ENCODE data around the gene BCL7C.

Gene BCL7C

DNA sequence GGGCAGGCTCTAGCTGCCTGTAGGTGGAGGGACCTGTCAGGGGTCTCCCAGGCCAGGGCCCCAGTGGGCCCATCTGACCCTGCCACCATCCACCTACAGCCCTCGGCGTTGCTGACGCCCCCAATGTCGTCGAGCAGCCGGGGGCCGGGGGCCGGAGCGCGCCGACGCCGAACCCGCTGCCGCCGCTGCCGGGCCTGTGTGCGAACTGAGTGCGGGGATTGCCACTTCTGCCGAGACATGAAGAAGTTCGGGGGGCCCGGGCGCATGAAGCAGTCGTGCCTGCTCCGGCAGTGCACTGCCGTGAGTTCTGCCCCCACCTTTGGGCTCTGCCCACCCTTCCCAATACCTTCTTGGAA, 31.7 kb upstream of the BCL7C start:
- TF ChIP-seq GATA3 (IDR thresholded peaks at IDR 0.05; ENCODE audit: low read depth, low read length) (no peak), GATA2 (IDR thresholded peaks at IDR 0.05; ENCODE audit: low read depth, low read length) (no peak)

DNA sequence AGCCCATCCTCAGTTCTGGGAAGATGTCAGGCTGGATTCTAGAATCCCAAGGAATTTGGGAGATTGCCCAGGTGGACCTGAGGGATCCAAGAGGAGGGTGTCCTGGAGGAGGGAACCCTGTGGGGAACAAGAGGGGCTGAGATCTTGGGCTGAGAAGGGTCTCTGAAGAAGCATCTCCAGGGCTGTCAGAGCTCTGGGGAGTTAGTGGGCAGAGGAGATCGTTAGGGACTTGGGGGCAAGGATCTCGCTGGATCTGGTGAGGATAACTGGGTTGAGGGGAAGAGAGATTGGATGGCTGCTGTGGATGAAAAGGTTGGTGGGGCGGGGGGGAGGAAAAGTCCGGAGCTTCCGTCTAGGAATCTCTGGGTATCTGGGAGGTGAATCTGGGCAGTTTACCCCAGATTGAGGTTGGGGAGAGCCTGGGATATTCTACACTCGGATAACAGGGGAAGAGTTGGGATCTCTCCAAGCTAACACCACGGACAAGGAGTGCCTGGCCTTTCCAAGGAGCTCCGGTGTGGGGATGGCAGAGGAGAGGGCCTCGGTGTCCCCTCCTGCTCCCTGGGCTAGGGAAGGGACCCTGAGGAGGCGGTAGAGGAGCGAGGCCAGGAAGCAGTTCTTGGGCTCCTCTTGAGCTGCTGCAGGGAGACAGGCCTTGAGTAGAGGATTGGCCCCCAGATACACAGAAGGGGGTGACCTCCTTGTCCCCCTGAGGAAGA, 31.2 kb upstream of the BCL7C start:
- TF ChIP-seq GATA2 (IDR thresholded peaks at IDR 0.05; ENCODE audit: low read depth, low read length) (no peak), GATA3 (IDR thresholded peaks at IDR 0.05; ENCODE audit: low read depth, low read length) (no peak)

- TF ChIP-seq GATA3 (IDR thresholded peaks at IDR 0.05; ENCODE audit: low read depth, low read length) (no peak), GATA2 (IDR thresholded peaks at IDR 0.05; ENCODE audit: low read depth, low read length) (no peak)
These were observed 30.4 kb upstream of the BCL7C start for GRCh38 chr16:30924076-30924912.

DNA sequence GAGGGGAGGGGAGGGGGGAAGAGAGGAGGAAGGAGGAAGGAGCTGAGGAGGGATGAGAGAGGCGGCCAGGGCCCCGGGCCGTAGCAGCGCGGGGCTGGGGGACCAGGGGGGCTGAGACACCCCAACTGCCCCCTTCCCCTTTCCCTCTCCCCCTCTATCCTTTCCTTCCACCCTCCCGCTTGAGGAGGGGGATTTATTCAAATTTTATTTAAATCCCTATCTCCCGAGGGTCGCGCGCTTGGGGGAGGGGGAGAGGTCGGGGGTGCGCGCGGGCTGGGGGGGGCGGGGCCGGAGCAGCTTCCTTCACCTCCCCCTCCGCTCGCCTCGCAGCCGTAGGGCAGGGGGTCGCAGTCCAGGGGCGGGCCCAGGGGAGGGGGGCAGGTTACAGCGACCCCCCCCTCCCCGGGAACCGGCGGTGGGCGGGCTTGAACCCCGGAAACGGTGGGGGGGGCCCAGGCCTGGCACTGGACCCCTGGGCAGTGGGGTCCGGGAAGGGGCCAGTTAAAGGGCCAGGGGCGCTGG, 29.7 kb upstream of the BCL7C start, which contains the start of gene FBXL19:
Gene FBXL19 (plus strand): TSS at position 19 of the 522 bp plus-strand sequence. CDS start 2,183 bp downstream, outside the sequence.
- TF ChIP-seq GATA2 (IDR thresholded peaks at IDR 0.05; ENCODE audit: low read depth, low read length) (no peak), GATA3 (IDR thresholded peaks at IDR 0.05; ENCODE audit: low read depth, low read length) (no peak)

- TF ChIP-seq GATA2 (IDR thresholded peaks at IDR 0.05; ENCODE audit: low read depth, low read length): no peak
- TF ChIP-seq GATA3 (IDR thresholded peaks at IDR 0.05; ENCODE audit: low read depth, low read length): no peak
These were observed 29.2 kb upstream of the BCL7C start for GRCh38 chr16:30922960-30923535.

- TF ChIP-seq GATA2 (IDR thresholded peaks at IDR 0.05; ENCODE audit: low read depth, low read length) (no peak), GATA3 (IDR thresholded peaks at IDR 0.05; ENCODE audit: low read depth, low read length) (no peak)
These were observed 28.6 kb upstream of the BCL7C start for GRCh38 chr16:30922420-30922959.

GRCh38 chr16:30921748-30922419, 28.0 kb upstream of the BCL7C start:
- TF ChIP-seq GATA3 (IDR thresholded peaks at IDR 0.05; ENCODE audit: low read depth, low read length) (no peak), GATA2 (IDR thresholded peaks at IDR 0.05; ENCODE audit: low read depth, low read length) (no peak)

- no peak for TF ChIP-seq GATA2 (IDR thresholded peaks at IDR 0.05; ENCODE audit: low read depth, low read length)
- TF ChIP-seq GATA3 (IDR thresholded peaks at IDR 0.05; ENCODE audit: low read depth, low read length): no peak
These were observed 27.5 kb upstream of the BCL7C start for GRCh38 chr16:30921459-30921747.

GRCh38 chr16:30920891-30921290, 27.0 kb upstream of the BCL7C start:
- no peak for TF ChIP-seq GATA3 (IDR thresholded peaks at IDR 0.05; ENCODE audit: low read depth, low read length)
- TF ChIP-seq GATA2 (IDR thresholded peaks at IDR 0.05; ENCODE audit: low read depth, low read length): no peak

GRCh38 chr16:30918614-30919013, 24.7 kb upstream of the BCL7C start:
- TF ChIP-seq GATA3 (IDR thresholded peaks at IDR 0.05; ENCODE audit: low read depth, low read length) (no peak), GATA2 (IDR thresholded peaks at IDR 0.05; ENCODE audit: low read depth, low read length) (no peak)

GRCh38 chr16:30914830-30915229, 21.0 kb upstream of the BCL7C start:
- TF ChIP-seq GATA3 (IDR thresholded peaks at IDR 0.05; ENCODE audit: low read depth, low read length) (no peak), GATA2 (IDR thresholded peaks at IDR 0.05; ENCODE audit: low read depth, low read length) (no peak)

- TF ChIP-seq GATA3 (IDR thresholded peaks at IDR 0.05; ENCODE audit: low read depth, low read length) (no peak), GATA2 (IDR thresholded peaks at IDR 0.05; ENCODE audit: low read depth, low read length) (no peak)
These were observed 19.0 kb upstream of the BCL7C start for GRCh38 chr16:30912794-30913412.

DNA sequence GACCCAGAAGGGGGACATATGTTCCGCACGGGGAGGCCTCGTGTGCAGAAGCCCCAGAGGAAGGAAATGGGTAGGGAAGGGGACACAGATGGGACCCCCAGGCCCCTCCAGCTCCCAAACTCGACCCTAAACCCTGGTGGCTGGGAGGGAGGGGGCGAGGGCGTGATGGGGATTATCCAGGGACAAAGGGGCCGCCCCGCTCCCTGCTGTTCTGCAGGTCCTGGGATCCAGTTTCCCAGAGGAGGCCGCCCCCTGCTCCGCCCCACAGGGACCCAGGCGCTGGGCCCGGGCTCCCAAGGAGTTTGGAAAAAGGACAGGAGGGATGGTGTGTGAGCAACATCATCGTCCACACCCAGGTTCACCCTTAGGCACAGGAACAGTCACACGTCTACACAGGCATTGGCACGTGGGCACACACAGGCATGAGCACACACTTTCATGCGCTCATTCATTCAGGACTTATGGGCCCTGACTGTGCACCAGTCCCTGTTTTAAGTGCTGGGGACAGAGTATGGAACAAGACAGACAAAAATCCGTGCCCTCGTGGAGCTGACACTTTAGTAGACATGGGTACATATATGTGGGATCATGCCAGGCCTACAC, 16.7 kb upstream of the BCL7C start:
- TF ChIP-seq GATA3 (IDR thresholded peaks at IDR 0.05; ENCODE audit: low read depth, low read length) (no peak), GATA2 (IDR thresholded peaks at IDR 0.05; ENCODE audit: low read depth, low read length) (no peak)
